ENCODE data around the gene RIPOR2.

DNA sequence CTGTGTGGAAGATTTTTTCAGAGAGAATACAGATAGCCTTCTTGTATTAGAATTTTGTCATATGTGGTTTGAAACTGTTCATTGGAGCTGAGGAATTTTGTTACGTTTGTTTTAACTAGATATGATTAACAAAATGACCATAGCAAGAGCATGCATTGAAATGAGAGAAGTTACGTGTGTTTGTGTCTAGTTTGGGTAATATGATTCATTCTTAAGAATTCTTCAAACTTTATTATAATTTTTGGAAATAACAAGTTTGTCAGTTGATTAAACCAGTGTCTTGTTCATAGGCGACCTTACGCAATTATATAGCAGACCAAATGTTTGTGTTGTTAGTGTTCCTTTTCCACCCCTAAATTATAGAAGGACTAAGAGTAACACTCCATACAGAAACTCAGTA is 155.6 kb downstream of the RIPOR2 start:
- TF ChIP-seq KLF1 (tag by site-specific recombination; IDR thresholded peaks at IDR 0.05): no peak
- TF ChIP-seq ZNF621 (tag by site-specific recombination; IDR thresholded peaks at IDR 0.05): no peak
- TF ChIP-seq ZNF274 (IDR thresholded peaks at IDR 0.05; ENCODE audit: low read length): no peak
- TF ChIP-seq ZNF274 (tag by site-specific recombination; IDR thresholded peaks at IDR 0.05; ENCODE audit: borderline replicate concordance): no peak
- TF ChIP-seq, protein P1, sequence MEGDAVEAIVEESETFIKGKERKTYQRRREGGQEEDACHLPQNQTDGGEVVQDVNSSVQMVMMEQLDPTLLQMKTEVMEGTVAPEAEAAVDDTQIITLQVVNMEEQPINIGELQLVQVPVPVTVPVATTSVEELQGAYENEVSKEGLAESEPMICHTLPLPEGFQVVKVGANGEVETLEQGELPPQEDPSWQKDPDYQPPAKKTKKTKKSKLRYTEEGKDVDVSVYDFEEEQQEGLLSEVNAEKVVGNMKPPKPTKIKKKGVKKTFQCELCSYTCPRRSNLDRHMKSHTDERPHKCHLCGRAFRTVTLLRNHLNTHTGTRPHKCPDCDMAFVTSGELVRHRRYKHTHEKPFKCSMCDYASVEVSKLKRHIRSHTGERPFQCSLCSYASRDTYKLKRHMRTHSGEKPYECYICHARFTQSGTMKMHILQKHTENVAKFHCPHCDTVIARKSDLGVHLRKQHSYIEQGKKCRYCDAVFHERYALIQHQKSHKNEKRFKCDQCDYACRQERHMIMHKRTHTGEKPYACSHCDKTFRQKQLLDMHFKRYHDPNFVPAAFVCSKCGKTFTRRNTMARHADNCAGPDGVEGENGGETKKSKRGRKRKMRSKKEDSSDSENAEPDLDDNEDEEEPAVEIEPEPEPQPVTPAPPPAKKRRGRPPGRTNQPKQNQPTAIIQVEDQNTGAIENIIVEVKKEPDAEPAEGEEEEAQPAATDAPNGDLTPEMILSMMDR (tag by site-specific recombination; IDR thresholded peaks at IDR 0.05): no peak
- TF ChIP-seq, protein P2, sequence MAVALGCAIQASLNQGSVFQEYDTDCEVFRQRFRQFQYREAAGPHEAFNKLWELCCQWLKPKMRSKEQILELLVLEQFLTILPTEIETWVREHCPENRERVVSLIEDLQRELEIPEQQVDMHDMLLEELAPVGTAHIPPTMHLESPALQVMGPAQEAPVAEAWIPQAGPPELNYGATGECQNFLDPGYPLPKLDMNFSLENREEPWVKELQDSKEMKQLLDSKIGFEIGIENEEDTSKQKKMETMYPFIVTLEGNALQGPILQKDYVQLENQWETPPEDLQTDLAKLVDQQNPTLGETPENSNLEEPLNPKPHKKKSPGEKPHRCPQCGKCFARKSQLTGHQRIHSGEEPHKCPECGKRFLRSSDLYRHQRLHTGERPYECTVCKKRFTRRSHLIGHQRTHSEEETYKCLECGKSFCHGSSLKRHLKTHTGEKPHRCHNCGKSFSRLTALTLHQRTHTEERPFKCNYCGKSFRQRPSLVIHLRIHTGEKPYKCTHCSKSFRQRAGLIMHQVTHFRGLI (tag by site-specific recombination; IDR thresholded peaks at IDR 0.05): no peak
- TF ChIP-seq ZFP37 (tag by site-specific recombination; IDR thresholded peaks at IDR 0.05): no peak
- TF ChIP-seq, protein P3, sequence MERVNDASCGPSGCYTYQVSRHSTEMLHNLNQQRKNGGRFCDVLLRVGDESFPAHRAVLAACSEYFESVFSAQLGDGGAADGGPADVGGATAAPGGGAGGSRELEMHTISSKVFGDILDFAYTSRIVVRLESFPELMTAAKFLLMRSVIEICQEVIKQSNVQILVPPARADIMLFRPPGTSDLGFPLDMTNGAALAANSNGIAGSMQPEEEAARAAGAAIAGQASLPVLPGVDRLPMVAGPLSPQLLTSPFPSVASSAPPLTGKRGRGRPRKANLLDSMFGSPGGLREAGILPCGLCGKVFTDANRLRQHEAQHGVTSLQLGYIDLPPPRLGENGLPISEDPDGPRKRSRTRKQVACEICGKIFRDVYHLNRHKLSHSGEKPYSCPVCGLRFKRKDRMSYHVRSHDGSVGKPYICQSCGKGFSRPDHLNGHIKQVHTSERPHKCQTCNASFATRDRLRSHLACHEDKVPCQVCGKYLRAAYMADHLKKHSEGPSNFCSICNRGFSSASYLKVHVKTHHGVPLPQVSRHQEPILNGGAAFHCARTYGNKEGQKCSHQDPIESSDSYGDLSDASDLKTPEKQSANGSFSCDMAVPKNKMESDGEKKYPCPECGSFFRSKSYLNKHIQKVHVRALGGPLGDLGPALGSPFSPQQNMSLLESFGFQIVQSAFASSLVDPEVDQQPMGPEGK (tag by site-specific recombination; IDR thresholded peaks at IDR 0.05): no peak
- TF ChIP-seq ZNF423 (tag by site-specific recombination; IDR thresholded peaks at IDR 0.05): no peak
- TF ChIP-seq, protein P4, sequence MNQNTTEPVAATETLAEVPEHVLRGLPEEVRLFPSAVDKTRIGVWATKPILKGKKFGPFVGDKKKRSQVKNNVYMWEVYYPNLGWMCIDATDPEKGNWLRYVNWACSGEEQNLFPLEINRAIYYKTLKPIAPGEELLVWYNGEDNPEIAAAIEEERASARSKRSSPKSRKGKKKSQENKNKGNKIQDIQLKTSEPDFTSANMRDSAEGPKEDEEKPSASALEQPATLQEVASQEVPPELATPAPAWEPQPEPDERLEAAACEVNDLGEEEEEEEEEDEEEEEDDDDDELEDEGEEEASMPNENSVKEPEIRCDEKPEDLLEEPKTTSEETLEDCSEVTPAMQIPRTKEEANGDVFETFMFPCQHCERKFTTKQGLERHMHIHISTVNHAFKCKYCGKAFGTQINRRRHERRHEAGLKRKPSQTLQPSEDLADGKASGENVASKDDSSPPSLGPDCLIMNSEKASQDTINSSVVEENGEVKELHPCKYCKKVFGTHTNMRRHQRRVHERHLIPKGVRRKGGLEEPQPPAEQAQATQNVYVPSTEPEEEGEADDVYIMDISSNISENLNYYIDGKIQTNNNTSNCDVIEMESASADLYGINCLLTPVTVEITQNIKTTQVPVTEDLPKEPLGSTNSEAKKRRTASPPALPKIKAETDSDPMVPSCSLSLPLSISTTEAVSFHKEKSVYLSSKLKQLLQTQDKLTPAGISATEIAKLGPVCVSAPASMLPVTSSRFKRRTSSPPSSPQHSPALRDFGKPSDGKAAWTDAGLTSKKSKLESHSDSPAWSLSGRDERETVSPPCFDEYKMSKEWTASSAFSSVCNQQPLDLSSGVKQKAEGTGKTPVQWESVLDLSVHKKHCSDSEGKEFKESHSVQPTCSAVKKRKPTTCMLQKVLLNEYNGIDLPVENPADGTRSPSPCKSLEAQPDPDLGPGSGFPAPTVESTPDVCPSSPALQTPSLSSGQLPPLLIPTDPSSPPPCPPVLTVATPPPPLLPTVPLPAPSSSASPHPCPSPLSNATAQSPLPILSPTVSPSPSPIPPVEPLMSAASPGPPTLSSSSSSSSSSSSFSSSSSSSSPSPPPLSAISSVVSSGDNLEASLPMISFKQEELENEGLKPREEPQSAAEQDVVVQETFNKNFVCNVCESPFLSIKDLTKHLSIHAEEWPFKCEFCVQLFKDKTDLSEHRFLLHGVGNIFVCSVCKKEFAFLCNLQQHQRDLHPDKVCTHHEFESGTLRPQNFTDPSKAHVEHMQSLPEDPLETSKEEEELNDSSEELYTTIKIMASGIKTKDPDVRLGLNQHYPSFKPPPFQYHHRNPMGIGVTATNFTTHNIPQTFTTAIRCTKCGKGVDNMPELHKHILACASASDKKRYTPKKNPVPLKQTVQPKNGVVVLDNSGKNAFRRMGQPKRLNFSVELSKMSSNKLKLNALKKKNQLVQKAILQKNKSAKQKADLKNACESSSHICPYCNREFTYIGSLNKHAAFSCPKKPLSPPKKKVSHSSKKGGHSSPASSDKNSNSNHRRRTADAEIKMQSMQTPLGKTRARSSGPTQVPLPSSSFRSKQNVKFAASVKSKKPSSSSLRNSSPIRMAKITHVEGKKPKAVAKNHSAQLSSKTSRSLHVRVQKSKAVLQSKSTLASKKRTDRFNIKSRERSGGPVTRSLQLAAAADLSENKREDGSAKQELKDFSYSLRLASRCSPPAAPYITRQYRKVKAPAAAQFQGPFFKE (tag by site-specific recombination; IDR thresholded peaks at IDR 0.05; ENCODE audit: borderline replicate concordance): no peak

Measured in HEK293 (cell line).